ENCODE results near the gene COPZ2.

COPZ2 gene

DNA sequence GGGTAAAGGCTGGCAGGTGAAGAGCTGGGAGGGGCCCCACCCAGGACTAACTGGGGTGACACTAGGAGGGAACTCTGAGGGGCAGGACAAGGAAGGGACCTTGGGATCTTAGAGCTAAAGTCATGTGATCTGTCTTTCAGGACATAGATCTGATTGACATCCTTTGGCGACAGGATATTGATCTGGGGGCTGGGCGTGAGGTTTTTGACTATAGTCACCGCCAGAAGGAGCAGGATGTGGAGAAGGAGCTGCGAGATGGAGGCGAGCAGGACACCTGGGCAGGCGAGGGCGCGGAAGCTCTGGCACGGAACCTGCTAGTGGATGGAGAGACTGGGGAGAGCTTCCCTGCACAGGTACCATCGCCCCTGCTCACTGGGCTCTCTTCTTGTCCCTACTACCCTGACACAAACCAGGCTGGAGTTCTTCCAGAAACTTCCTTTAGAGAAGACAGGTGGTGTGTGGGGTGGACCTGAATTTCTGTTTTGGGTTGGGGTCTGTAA lies 18.7 kb upstream of the COPZ2 start:
- Histone ChIP-seq H3K4me3 (ENCODE audit: low read length in 2 of 2) (no peak overlapping the region), H3K4me1 (ENCODE audit: control insufficient read depth, insufficient read depth, low read length) (peaks cover 49% of the 10 kb centered on the region), H3K27ac (ENCODE audit: low read length) (peak overlapping the region; percentile 24), H3K9ac (ENCODE audit: low read length in 2 of 2) (no peak overlapping the region), H3K36me3 (ENCODE audit: control insufficient read depth in 2 of 2, insufficient read depth in 2 of 2, low read length in 2 of 2) (peaks cover 42 to 54% of the 10 kb centered on the region in 2 donors), H3K27me3 (ENCODE audit: control insufficient read depth in 1 of 2, insufficient read depth in 2 of 2, low read length in 2 of 2) (no peaks in the 10 kb centered on the region), H3K9me3 (ENCODE audit: control insufficient read depth in 2 of 2, low read length in 2 of 2) (no peaks in the 10 kb centered on the region)

- peak overlapping the region in 1 of 2 donors; percentile 29 for H3K4me3 ChIP-seq (ENCODE audit: low read length in 2 of 2)
Measured at GRCh38 chr17:48055531-48056245, 18.1 kb upstream of the COPZ2 start.

GRCh38 chr17:48054238-48055185 lies 16.9 kb upstream of the COPZ2 start:
- Histone ChIP-seq H3K4me3 (ENCODE audit: low read length in 2 of 2) (peak overlapping the region; percentile 13 to 58), H3K27ac (ENCODE audit: low read length) (peak overlapping the region; percentile 92), H3K9me3 (ENCODE audit: control insufficient read depth in 2 of 2, low read length in 2 of 2) (no peaks in the 10 kb centered on the region), H3K36me3 (ENCODE audit: control insufficient read depth in 2 of 2, insufficient read depth in 2 of 2, low read length in 2 of 2) (peaks cover 35 to 53% of the 10 kb centered on the region in 2 donors), H3K9ac (ENCODE audit: low read length in 2 of 2) (peak overlapping the region; percentile 21 to 48), H3K27me3 (ENCODE audit: control insufficient read depth in 1 of 2, insufficient read depth in 2 of 2, low read length in 2 of 2) (no peaks in the 10 kb centered on the region), H3K4me1 (ENCODE audit: control insufficient read depth, insufficient read depth, low read length) (peaks cover 65% of the 10 kb centered on the region)

More at GRCh38 chr17:48055531-48056245, 18.1 kb upstream of the COPZ2 start:
- peaks cover 56% of the 10 kb centered on the region for H3K4me1 ChIP-seq (ENCODE audit: control insufficient read depth, insufficient read depth, low read length)
- peak overlapping the region; percentile 46 for H3K27ac ChIP-seq (ENCODE audit: low read length)
- H3K36me3 ChIP-seq (ENCODE audit: control insufficient read depth in 2 of 2, insufficient read depth in 2 of 2, low read length in 2 of 2): peaks cover 43 to 59% of the 10 kb centered on the region in 2 donors
- no peaks in the 10 kb centered on the region for H3K9me3 ChIP-seq (ENCODE audit: control insufficient read depth in 2 of 2, low read length in 2 of 2)
- H3K9ac ChIP-seq (ENCODE audit: low read length in 2 of 2): no peak overlapping the region
- H3K27me3 ChIP-seq (ENCODE audit: control insufficient read depth in 1 of 2, insufficient read depth in 2 of 2, low read length in 2 of 2): no peaks in the 10 kb centered on the region

GRCh38 chr17:48053758-48054237 lies 16.2 kb upstream of the COPZ2 start:
- Histone ChIP-seq H3K4me1 (ENCODE audit: control insufficient read depth, insufficient read depth, low read length) (peaks cover 68% of the 10 kb centered on the region), H3K27me3 (ENCODE audit: control insufficient read depth in 1 of 2, insufficient read depth in 2 of 2, low read length in 2 of 2) (no peaks in the 10 kb centered on the region), H3K4me3 (ENCODE audit: low read length in 2 of 2) (peak overlapping the region; percentile 52 to 58), H3K36me3 (ENCODE audit: control insufficient read depth in 2 of 2, insufficient read depth in 2 of 2, low read length in 2 of 2) (peaks cover 28 to 46% of the 10 kb centered on the region in 2 donors), H3K9me3 (ENCODE audit: control insufficient read depth in 2 of 2, low read length in 2 of 2) (no peaks in the 10 kb centered on the region), H3K9ac (ENCODE audit: low read length in 2 of 2) (peak overlapping the region; percentile 42 to 48), H3K27ac (ENCODE audit: low read length) (peak overlapping the region; percentile 92)

DNA sequence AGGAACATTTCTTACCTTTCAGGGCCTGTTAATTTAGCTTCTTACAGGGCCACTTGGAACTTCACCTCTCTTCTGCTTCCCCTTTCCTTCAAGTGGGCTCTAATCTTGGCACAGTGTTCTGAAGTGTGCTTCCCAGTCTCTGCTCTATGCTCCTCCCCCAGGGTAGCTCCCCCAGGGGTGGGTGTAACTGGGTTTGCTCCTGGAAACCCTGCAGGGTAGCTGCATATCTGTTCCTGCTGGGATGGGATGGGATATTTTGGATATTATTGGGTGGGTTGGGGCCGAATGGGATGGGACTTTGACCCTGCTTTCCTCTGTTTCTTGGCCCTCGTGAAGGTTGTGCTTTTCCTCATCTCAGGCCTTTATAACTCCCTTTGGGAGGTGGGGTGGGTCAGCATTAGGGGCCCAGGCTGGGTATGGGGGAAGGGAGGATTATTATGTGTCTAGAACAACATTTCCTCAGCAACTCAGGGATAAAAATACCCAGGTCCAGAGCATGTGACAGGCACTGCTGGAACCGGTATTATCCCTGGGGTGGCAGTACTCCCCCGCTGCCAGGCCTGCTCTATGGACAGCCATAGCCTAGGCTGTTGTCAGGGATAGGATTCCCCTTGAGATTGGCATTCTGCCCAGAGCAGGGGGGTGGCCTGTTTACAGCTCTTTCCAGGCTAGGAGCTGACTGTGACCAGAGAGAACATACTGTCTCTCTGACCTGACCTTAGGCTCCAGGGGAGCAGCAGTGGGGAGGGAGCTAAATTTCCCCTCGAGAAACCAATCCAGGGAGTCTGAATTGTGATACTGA lies 15.6 kb upstream of the COPZ2 start:
- Histone ChIP-seq H3K27ac (ENCODE audit: low read length) (peak overlapping the region; percentile 92), H3K4me1 (ENCODE audit: control insufficient read depth, insufficient read depth, low read length) (peaks cover 68% of the 10 kb centered on the region), H3K4me3 (ENCODE audit: low read length in 2 of 2) (peak overlapping the region; percentile 52 to 58), H3K9ac (ENCODE audit: low read length in 2 of 2) (peak overlapping the region; percentile 48 to 68), H3K9me3 (ENCODE audit: control insufficient read depth in 2 of 2, low read length in 2 of 2) (no peaks in the 10 kb centered on the region), H3K36me3 (ENCODE audit: control insufficient read depth in 2 of 2, insufficient read depth in 2 of 2, low read length in 2 of 2) (peaks cover 23 to 39% of the 10 kb centered on the region in 2 donors), H3K27me3 (ENCODE audit: control insufficient read depth in 1 of 2, insufficient read depth in 2 of 2, low read length in 2 of 2) (no peaks in the 10 kb centered on the region)

DNA sequence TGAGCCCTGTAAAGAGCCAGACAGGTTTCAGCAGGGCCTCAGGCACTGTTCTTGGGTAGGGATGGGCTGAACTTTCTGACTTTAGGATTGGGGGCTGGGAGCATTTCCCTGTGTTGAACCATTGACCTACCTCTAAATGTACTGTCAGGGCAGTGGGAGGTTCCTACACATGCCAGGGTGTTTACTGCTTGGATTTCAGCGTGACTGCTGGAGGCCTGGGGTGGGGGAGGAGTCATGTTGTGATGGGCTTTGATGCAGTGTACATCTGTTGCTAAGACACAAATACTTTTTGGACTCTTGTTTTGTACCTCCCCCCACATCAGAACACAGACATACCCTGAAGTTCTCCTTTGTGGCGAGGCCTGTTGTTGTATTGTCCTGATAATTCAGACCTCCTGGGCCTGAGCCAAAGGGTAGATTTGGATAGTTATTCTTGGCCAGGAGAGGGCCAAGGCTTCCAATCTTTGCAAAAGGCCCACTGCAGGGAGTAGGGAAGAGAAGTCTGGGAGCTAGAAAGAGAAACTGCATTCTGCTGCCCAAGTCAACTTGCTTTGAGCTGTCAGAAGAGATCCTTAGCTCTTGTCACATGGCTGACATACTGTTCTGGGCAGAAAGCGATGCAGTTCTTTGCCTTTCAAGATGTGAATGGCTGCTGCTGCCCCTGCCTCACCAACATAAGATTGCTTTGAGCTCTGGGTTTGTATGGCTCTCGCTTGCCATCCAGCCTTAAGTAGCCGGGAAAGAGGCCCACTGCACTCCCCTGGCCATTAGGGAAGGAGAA lies 14.3 kb upstream of the COPZ2 start:
- peaks cover 71% of the 10 kb centered on the region for H3K4me1 ChIP-seq (ENCODE audit: control insufficient read depth, insufficient read depth, low read length)
- H3K27ac ChIP-seq (ENCODE audit: low read length): peak overlapping the region; percentile 92
- H3K27me3 ChIP-seq (ENCODE audit: control insufficient read depth in 1 of 2, insufficient read depth in 2 of 2, low read length in 2 of 2): no peaks in the 10 kb centered on the region
- H3K4me3 ChIP-seq (ENCODE audit: low read length in 2 of 2): peak overlapping the region; percentile 50 to 58
- H3K9ac ChIP-seq (ENCODE audit: low read length in 2 of 2): peak overlapping the region; percentile 68 to 84
- peaks cover 11 to 27% of the 10 kb centered on the region in 2 donors for H3K36me3 ChIP-seq (ENCODE audit: control insufficient read depth in 2 of 2, insufficient read depth in 2 of 2, low read length in 2 of 2)
- no peaks in the 10 kb centered on the region for H3K9me3 ChIP-seq (ENCODE audit: control insufficient read depth in 2 of 2, low read length in 2 of 2)

GRCh38 chr17:48051283-48051682 lies 13.7 kb upstream of the COPZ2 start:
- H3K4me1 ChIP-seq (ENCODE audit: control insufficient read depth, insufficient read depth, low read length): peaks cover 76% of the 10 kb centered on the region
- peak overlapping the region; percentile 92 for H3K27ac ChIP-seq (ENCODE audit: low read length)
- H3K9ac ChIP-seq (ENCODE audit: low read length in 2 of 2): peak overlapping the region; percentile 55 to 84
- H3K4me3 ChIP-seq (ENCODE audit: low read length in 2 of 2): peak overlapping the region; percentile 50 to 58
- no peaks in the 10 kb centered on the region for H3K9me3 ChIP-seq (ENCODE audit: control insufficient read depth in 2 of 2, low read length in 2 of 2)
- no peaks in the 10 kb centered on the region for H3K27me3 ChIP-seq (ENCODE audit: control insufficient read depth in 1 of 2, insufficient read depth in 2 of 2, low read length in 2 of 2)
- peaks cover 5 to 20% of the 10 kb centered on the region in 2 donors for H3K36me3 ChIP-seq (ENCODE audit: control insufficient read depth in 2 of 2, insufficient read depth in 2 of 2, low read length in 2 of 2)

DNA sequence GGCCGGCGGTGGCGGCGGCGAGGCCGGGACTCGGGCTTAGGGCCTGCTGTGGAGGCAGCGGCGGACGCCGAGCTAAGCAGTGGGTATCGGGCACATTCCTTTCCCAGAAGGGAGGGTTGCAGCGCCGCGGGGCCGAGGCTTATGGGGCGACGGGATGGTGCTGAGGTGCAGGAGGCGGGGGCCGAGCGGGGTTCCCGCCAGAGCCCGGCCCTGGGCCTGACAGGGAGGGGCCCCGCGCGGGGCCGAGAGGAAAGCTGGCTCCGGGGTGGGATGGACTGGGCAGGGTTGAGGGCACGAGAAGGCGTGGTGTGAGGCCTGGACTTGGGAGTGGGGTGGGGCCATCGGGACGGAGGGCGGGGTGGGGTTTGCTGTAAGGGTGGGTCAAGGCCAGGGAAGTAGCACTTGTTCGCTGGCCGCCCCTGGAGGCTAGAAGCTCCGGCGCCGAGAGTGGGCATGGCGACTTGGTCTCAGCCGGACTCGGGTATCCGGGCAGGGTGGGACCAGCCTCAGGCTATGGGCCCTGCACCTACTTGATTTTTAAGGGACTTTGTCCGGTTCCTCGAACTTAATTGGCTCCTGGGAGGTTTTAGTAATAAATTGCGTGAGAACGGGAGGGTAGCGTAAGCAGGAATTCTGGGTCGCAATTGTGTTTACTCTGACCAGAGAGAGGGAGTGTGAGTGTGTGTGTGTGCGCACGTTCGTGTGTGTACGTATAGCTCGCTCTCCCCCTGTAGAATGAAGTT lies 11.0 kb upstream of the COPZ2 start:
- Histone ChIP-seq H3K27me3 (ENCODE audit: control insufficient read depth in 1 of 2, insufficient read depth in 2 of 2, low read length in 2 of 2) (no peaks in the 10 kb centered on the region), H3K9me3 (ENCODE audit: control insufficient read depth in 2 of 2, low read length in 2 of 2) (no peaks in the 10 kb centered on the region), H3K4me1 (ENCODE audit: control insufficient read depth, insufficient read depth, low read length) (peaks cover 57% of the 10 kb centered on the region), H3K4me3 (ENCODE audit: low read length in 2 of 2) (peak overlapping the region; percentile 96 to 97), H3K9ac (ENCODE audit: low read length in 2 of 2) (peak overlapping the region; percentile 84 to 90), H3K27ac (ENCODE audit: low read length) (peak overlapping the region; percentile 92), H3K36me3 (ENCODE audit: control insufficient read depth in 2 of 2, insufficient read depth in 2 of 2, low read length in 2 of 2) (peaks cover 4 to 9% of the 10 kb centered on the region in 2 donors)

DNA sequence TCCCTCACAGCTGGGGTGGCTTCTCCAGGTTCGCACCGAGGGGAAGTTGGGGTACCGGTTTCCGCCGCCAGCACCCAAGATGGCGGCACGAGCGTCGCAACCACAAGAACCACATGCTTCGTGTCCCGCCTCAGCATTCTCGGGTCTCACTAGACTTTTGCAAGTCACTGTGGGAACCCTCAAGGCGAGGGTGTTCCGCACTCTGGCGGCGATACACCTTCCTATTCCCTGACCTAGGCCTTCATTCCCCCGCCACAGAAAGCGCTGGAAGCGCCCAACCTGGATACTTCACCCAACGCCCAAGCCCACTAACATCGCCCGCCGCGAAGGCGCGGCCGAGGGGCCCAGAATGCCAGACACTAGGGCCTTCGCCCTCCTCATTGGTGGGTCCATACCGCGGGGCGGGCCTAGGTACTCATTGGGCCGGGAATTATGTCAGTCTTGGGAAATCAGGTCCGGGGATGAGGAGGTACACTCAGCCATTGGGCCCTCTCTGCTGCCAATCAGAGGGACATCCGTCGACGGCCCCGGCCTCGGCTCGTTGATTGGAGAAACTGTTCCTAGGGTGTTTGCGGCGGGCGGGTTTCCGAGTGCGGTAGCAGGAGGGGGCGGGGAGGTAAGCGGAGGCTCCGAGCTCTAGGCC lies 10.3 kb upstream of the COPZ2 start, which contains the start of gene NFE2L1:
Gene NFE2L1 (plus strand): TSS at position 619 of the 643 bp plus-strand sequence. CDS start 2,760 bp downstream, outside the sequence.
- Histone ChIP-seq H3K9me3 (ENCODE audit: control insufficient read depth in 2 of 2, low read length in 2 of 2) (no peaks in the 10 kb centered on the region), H3K27ac (ENCODE audit: low read length) (peak within 1 kb of the TSS; percentile 92), H3K4me1 (ENCODE audit: control insufficient read depth, insufficient read depth, low read length) (peaks cover 50% of the 10 kb centered on the region), H3K9ac (ENCODE audit: low read length in 2 of 2) (peak within 1 kb of the TSS; percentile 84 to 90), H3K36me3 (ENCODE audit: control insufficient read depth in 2 of 2, insufficient read depth in 2 of 2, low read length in 2 of 2) (peaks cover 4 to 9% of the 10 kb centered on the region in 2 donors), H3K27me3 (ENCODE audit: control insufficient read depth in 1 of 2, insufficient read depth in 2 of 2, low read length in 2 of 2) (no peaks in the 10 kb centered on the region), H3K4me3 (ENCODE audit: low read length in 2 of 2) (peak within 1 kb of the TSS; percentile 96 to 97)

All from stomach smooth muscle (tissue), 2 donors.